T-helper 1 cell treated with Interleukin-12 subunit alpha and Interleukin-12 subunit beta and Interleukin-4 antibody, amounts not matched to agents 30 ng/mL and 1 ng/mL, for 36 hours (primary cell): ENCODE results near the gene MYF6. TPM values are rescaled to one million over a fixed set of nuclear protein-coding genes. Genes with fewer than 3 reads are reported as not detected.

ENCODE experiments used
- intact Hi-C: fragments of 100-400 bp; cut with micrococcal nuclease; formaldehyde crosslinking; loops from one replicate; pipeline ENCODE4 v1.15.1; 2024
- total RNA-seq: library from RNA; stranded (reverse); gene quantifications from 2 replicates; pipeline ENCODE4 v1.2.3, GENCODE V29; 2022

Gene MYF6
- total RNA-seq, 1 donor from 2014 or later = not detected

- intact Hi-C loops = no loop called here
These were observed 49.4 kb downstream of the MYF6 start for GRCh38 chr12:80756875-80757274.

Other genes with a start within 250 kb of the MYF6 start
- not detected in 2 replicates for gene MYF5, start 9.3 kb downstream of the MYF6 start, total RNA-seq
- 0.96 and 1.5 TPM in 2 replicates for gene LIN7A, start 230.3 kb downstream of the MYF6 start, total RNA-seq